NT2/D1 (cell line): Measurements from ENCODE around the gene PRKCB.
A peak's percentile ranks its signal among the peaks of the same experiment; 100 is the strongest.

Source experiments
- DNase-seq: peaks from one replicate; pipeline ENCODE4 v3.0.0-alpha.2; 2011; ENCODE audit warnings: low read depth, low spot score
- H3K27me3 ChIP-seq: 2 replicates; pipeline ENCODE4 v1.6.0; 2011; ENCODE audit warnings: mild to moderate bottlenecking; ENCODE audit not compliant: insufficient read length, insufficient read depth
- H3K36me3 ChIP-seq: 2 replicates; pipeline ENCODE4 v1.6.1; 2011; ENCODE audit warnings: mild to moderate bottlenecking, low read length, mixed read lengths; ENCODE audit not compliant: insufficient read depth, insufficient read length
- H3K4me1 ChIP-seq: 2 replicates; pipeline ENCODE4 v1.5.1; 2011; ENCODE audit not compliant: insufficient read depth, insufficient read length
- H3K4me3 ChIP-seq: 2 replicates; pipeline ENCODE4 v1.5.1; 2011; ENCODE audit warnings: low read depth; ENCODE audit not compliant: insufficient read length
- H3K9ac ChIP-seq: 2 replicates; pipeline ENCODE4 v1.6.0; 2011; ENCODE audit warnings: low read depth; ENCODE audit not compliant: insufficient read length
- H3K9me3 ChIP-seq: 2 replicates; pipeline ENCODE4 v1.5.1; 2011; ENCODE audit warnings: mild to moderate bottlenecking, low read length; ENCODE audit not compliant: insufficient read depth
- SUZ12 ChIP-seq: IDR thresholded peaks from 2 replicates; pipeline ENCODE4 v1.6.1; 2011; ENCODE audit not compliant: insufficient read length, insufficient read depth; ENCODE audit errors: extremely low read depth
- YY1 ChIP-seq: IDR thresholded peaks from 2 replicates; pipeline ENCODE4 v1.6.1; 2011; ENCODE audit not compliant: insufficient read length, insufficient read depth
- ZNF274 ChIP-seq: IDR thresholded peaks from 2 replicates; pipeline ENCODE4 v1.6.1; 2011; ENCODE audit warnings: mild to moderate bottlenecking, low read depth, low read length

The PRKCB gene

GRCh38 chr16:23898682-23899430, 63.1 kb downstream of the PRKCB start:
- no peak overlapping the region for H3K9ac ChIP-seq
- no peaks in the 10 kb centered on the region for H3K36me3 ChIP-seq
- no peaks in the 10 kb centered on the region for H3K9me3 ChIP-seq
- no peaks in the 10 kb centered on the region for H3K27me3 ChIP-seq
- H3K4me3 ChIP-seq = no peak overlapping the region
- no peaks in the 10 kb centered on the region for H3K4me1 ChIP-seq
- no peak for TF ChIP-seq YY1
- no peak for TF ChIP-seq SUZ12
- no peak for TF ChIP-seq ZNF274
- DNase-seq = no peak

- Histone ChIP-seq H3K36me3 (no peaks in the 10 kb centered on the region), H3K4me1 (no peaks in the 10 kb centered on the region), H3K4me3 (no peak overlapping the region), H3K9me3 (no peaks in the 10 kb centered on the region), H3K27me3 (no peaks in the 10 kb centered on the region), H3K9ac (no peak overlapping the region)
- DNase-seq = no peak
- TF ChIP-seq ZNF274 (no peak), SUZ12 (no peak), YY1 (no peak)
Observed at GRCh38 chr16:23899869-23900268, 64.1 kb downstream of the PRKCB start.

- Histone ChIP-seq H3K4me1 (no peaks in the 10 kb centered on the region), H3K36me3 (no peaks in the 10 kb centered on the region), H3K4me3 (no peak overlapping the region), H3K9me3 (no peaks in the 10 kb centered on the region), H3K9ac (no peak overlapping the region), H3K27me3 (no peaks in the 10 kb centered on the region)
- TF ChIP-seq SUZ12 = no peak
- TF ChIP-seq ZNF274 = no peak
- no peak for TF ChIP-seq YY1
- DNase-seq = no peak
Observed at GRCh38 chr16:23900480-23901177, 64.8 kb downstream of the PRKCB start.

- Histone ChIP-seq H3K9me3 (no peaks in the 10 kb centered on the region), H3K4me3 (no peak overlapping the region), H3K36me3 (no peaks in the 10 kb centered on the region), H3K27me3 (no peaks in the 10 kb centered on the region), H3K9ac (peak overlapping the region; percentile 36), H3K4me1 (no peaks in the 10 kb centered on the region)
- TF ChIP-seq ZNF274 = no peak
- no peak for TF ChIP-seq SUZ12
- no peak for TF ChIP-seq YY1
- no peak for DNase-seq
Observed at GRCh38 chr16:23901178-23902033, 65.6 kb downstream of the PRKCB start.

GRCh38 chr16:23902034-23902747, 66.4 kb downstream of the PRKCB start:
- no peaks in the 10 kb centered on the region for H3K4me1 ChIP-seq
- no peak overlapping the region for H3K4me3 ChIP-seq
- no peak overlapping the region for H3K9ac ChIP-seq
- DNase-seq = no peak
- no peaks in the 10 kb centered on the region for H3K27me3 ChIP-seq
- TF ChIP-seq SUZ12 = no peak
- TF ChIP-seq YY1 = no peak
- no peak for TF ChIP-seq ZNF274
- no peaks in the 10 kb centered on the region for H3K9me3 ChIP-seq
- H3K36me3 ChIP-seq = no peaks in the 10 kb centered on the region

- no peaks in the 10 kb centered on the region for H3K36me3 ChIP-seq
- no peak for DNase-seq
- H3K9ac ChIP-seq = no peak overlapping the region
- no peaks in the 10 kb centered on the region for H3K27me3 ChIP-seq
- no peaks in the 10 kb centered on the region for H3K9me3 ChIP-seq
- TF ChIP-seq ZNF274 = no peak
- no peak overlapping the region for H3K4me3 ChIP-seq
- H3K4me1 ChIP-seq = no peaks in the 10 kb centered on the region
Observed at GRCh38 chr16:23902748-23903414, 67.1 kb downstream of the PRKCB start.
